Measurements from ENCODE around the gene NPR1.
"Not testable (repeated sequence)": the region's sequence is repeated elsewhere in the genome, so short reads cannot be mapped to it uniquely, and the experiment has no call there.

The NPR1 gene

GRCh38 chr1:153683854-153684253, 5.4 kb downstream of the NPR1 start:
- DNase-seq: no peak

DNA sequence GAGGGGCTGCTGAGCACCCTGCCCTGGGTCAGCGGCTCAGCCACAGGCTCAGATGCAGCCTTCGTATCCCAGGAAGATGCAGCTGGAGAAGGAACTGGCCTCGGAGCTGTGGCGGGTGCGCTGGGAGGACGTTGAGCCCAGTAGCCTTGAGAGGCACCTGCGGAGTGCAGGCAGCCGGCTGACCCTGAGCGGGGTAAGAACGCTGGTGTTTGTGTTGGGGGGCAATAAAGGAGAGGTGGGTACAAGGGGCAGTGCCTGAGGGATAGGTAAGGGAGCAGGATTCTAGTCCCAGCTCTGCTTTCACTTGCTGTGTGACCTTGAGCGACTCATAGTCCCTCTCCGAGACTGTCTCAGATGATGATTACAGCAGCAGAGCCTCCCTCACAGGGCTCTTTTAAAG, 6.4 kb downstream of the NPR1 start:
- no peak for DNase-seq

- DNase-seq: no peak
These were observed 7.3 kb downstream of the NPR1 start for GRCh38 chr1:153685544-153686340.

GRCh38 chr1:153687346-153688125, 9.0 kb downstream of the NPR1 start:
- no peak for DNase-seq

- DNase-seq: no peak
These were observed 9.8 kb downstream of the NPR1 start for GRCh38 chr1:153688276-153688675.

DNA sequence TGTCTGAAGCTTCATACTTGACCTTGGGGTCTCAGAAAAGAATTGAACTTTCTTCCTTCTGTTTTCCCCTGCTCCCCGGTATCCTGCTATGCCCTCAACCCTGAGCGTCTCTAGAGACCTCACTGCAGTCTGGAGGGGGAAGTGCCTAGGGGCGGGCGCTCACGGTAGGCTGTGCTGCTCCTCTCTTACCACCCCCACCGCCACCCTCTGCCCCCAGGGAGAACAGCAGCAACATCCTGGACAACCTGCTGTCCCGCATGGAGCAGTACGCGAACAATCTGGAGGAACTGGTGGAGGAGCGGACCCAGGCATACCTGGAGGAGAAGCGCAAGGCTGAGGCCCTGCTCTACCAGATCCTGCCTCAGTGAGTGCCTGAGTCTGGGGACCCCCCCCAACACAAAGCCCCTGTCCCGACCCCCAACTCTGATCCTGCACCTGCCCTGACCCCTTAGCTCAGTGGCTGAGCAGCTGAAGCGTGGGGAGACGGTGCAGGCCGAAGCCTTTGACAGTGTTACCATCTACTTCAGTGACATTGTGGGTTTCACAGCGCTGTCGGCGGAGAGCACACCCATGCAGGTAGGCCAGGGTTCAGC, 10.3 kb downstream of the NPR1 start:
- DNase-seq: no peak

DNA sequence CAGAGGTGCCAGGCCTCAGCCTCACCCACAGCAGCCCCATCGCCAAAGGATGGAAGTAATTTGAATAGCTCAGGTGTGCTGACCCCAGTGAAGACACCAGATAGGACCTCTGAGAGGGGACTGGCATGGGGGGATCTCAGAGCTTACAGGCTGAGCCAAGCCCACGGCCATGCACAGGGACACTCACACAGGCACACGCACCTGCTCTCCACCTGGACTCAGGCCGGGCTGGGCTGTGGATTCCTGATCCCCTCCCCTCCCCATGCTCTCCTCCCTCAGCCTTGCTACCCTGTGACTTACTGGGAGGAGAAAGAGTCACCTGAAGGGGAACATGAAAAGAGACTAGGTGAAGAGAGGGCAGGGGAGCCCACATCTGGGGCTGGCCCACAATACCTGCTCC, 15.0 kb downstream of the NPR1 start:
- no peak for DNase-seq

GRCh38 chr1:153696741-153697140, 18.3 kb downstream of the NPR1 start:
- DNase-seq: no peak

DNA sequence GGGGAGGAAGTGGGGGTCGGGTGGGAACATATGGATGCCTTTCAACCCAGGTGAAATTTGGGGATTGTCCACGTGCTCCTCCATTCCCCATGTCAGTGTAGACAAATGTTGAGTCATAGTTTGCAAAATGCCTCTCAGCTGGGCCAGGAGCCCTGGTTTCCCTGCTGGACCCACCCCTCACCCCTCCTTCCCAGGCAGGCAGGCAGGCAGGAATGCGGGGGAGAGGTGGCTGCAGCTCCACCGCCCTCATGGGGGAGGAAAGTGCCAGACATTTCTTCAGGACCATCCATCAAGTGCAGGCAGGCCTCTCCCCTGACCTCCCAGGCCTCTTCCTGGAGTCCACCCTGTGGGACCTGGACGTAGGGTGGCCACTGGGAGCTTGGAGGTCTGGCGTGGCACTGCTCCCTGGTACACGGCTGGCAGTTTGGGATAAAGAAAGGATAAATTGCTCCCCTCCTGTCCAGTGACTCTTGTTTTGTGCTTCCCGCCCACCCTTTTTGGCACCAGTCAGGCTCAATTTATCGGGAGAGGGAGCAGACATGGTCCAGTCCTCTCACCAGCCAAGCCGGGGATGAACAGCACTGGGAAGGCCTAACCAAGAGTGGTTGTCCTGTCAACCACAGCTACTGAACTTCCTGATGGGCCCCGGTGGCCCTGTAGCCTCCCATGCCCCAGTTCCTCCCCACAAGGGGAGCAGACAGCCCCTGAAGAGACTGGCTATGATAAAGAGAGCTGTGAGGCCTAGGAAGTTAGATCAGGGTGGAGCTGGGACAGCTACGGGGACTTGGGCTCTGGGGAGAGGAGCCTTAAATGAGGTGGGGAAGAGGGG, 18.9 kb downstream of the NPR1 start:
- no peak for DNase-seq

- no peak for DNase-seq
These were observed 19.8 kb downstream of the NPR1 start for GRCh38 chr1:153698020-153698922.

DNA sequence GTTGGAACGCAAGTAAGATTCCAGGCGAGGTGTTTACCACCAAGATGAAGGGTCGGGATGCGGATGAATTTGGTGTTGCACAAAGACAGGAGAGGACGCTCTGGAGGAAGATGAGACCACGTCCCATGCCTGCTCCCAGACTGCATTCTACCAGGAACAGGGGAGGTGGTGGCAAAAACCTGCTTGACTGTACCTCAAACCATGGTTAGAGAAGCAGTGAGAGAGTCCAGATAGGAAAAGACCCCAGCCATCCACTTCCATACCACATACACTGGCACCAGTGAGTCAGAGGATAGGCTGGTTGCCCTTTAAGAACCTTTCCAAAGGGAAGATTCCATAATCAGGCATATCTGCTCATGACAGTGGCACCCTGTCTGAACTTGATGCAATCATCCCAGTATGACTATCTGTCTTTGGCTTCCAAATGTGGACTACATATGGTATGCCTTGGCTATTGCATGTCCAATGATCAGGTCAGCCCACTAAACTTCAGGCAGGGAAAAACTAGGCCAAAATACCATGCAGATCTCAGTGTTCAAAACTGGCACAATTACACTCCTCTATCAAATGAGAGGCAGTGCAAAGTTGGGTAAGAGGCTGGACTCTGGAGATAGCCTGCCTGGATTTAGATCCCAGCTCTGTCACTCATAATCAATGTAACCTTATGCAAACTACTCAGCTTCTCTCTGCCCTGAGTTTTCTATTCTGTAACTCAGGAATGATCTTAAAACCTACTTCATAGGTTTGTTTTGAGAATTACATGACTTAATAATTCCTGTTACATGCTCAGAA, 20.6 kb downstream of the NPR1 start:
- DNase-seq: no peak

DNA sequence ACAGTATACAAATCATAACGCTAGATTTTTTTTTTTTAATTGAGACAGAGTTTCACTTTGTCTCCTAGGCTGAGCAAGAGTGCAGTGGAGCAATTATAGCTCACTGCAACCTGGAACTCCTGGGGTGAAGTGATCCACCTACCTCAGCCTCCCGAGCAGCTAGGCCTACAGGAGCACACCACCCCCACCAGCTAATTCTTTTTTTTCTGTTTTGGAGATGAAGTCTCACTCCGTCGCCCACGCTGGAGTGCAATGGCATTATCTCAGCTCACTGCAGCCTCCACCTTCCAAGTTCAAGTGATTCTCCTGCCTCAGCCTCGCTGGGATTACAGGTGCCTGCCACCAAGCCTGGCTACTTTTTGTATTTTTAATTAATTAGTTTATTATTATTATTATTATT, 21.3 kb downstream of the NPR1 start:
- DNase-seq: no peak

- DNase-seq: no peak
These were observed 27.0 kb downstream of the NPR1 start for GRCh38 chr1:153705484-153705883.

DNA sequence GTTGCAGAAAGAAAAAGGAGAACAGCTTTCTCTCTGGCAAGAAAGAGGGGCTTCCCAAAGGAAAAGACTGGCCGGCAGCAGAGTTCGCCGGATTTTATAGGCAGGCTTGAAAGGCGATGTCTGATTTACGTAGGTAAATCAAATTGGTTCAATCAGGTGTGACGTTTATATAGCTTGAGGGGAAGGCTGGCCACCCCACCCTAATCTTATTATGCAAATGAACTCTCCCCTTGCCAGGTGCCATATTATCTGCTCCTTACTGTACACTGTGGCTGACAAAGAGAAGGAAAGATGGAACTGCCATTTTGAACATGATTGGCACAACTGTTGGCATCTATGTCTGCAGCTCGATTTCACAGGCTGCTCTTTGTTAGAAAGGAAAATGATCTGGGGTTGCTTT, 32.5 kb downstream of the NPR1 start:
- no peak for DNase-seq

- not testable (repeated sequence) for DNase-seq
These were observed 37.7 kb downstream of the NPR1 start for GRCh38 chr1:153716211-153716610.

- DNase-seq: no peak
These were observed 38.8 kb downstream of the NPR1 start for GRCh38 chr1:153717330-153717729.

GRCh38 chr1:153723687-153724086, 45.2 kb downstream of the NPR1 start:
- no peak for DNase-seq

GRCh38 chr1:153724634-153725033, 46.1 kb downstream of the NPR1 start:
- not testable (repeated sequence) for DNase-seq

DNA sequence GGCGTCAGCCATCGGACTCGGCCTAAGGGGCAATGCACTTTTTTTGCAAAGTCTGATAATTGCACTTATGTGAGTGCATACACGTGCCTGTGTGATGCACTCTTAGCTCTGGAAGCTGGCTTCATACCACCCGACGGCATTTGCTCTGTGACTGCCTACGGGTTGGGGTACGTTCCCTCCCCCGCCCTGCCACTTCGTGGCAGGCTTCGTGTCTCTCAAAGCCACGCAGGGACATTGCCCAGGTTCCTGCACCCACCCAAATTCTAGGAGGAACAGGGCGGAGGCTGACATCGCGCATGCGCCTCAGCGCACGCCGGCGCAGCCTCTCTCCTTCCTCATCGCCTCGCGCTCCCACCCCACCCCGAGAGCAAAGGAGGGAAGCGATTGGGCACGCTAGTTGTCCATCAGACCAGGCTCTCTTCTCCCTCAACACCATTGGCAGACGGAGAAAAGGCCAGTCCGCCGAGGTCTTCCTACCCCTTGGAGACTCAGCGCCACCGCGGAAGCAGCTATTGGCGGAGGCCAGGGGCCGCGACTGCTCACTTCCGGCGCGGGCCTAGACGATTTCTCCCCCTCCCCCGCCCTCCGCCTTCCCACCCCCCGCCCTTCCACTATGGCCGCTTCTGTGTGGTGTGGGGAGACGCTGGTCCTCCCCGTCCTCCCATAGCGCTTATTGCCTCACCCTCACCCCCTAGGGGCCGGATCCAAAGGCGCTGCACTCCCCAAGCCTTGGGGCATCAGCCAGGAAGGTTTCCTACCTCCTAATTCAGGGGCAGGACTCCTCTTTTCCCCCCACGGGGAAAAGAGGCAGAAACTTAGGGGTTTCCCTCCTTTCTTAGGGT, 49.2 kb downstream of the NPR1 start, which contains the start of gene INTS3:
INTS3 (plus strand) TSS at position 588 of the 842 bp plus-strand sequence. CDS start 585 bp downstream, outside the sequence.
- DNase-seq: peak; percentile 99

All from stimulated activated naive CD4-positive, alpha-beta T cell treated with Interleukin-2 at 50 U/mL for 16 hours (primary cell).